Renal pelvis (tissue), 4 donors: ENCODE results near the gene PRR35. TPM values are rescaled to one million over a fixed set of nuclear protein-coding genes. Genes with fewer than 3 reads are reported as not detected.
"Not testable (repeated sequence)": the region's sequence is repeated elsewhere in the genome, so short reads cannot be mapped to it uniquely, and the experiment has no call there.

ENCODE experiments used
- DNase-seq: peaks from one replicate; pipeline ENCODE4 v3.0.0-alpha.2; 2013
- polyA plus RNA-seq, 3 donors: library from polyadenylated mRNA; unstranded; fragments of 120-200 nt; gene quantifications; one replicate each; pipeline ENCODE4 v1.2.1, GENCODE V29; 2013; ENCODE audit not compliant: insufficient read length in 3 of 3

PRR35 gene
- polyA plus RNA-seq, 3 donors = 16.0 to 17.8 (median 16.5) TPM

DNA sequence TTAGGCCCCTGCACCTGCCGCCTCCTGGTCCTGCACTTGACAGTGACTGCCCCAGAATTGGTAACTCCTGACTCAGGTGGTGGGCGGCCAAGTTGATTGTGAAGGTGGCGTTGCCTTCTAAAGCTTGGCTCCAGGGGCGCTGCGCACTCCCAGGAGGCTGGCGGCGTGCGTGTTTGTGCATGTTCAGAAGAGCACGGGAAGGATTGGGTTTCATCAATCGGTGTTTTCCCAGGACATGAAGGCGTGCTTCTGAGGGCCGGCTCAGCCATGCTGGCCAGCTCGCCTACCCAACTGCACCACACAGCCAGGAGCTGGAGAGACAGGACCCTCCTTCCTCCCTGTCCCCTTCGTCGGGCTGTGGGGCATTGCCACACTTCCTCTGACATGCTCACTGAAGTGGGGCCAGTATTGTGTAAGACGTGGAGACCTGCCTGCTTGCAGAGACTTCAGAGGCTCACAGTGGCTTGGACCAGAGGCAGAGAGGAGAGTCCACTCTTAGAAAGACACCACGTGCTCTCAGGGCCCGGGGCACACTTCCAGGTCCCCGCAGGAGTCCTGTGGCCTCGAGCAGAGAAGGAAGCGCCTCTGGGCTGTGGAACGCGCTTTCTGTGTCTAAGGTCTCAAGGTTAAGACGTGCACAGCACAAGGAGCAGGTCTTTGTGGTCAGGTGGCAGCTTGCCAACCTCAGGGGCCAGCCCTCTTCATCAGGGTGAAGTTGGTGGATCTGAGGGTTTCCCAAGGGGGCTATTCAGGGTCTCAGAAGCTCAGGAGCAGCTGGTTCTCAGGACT is 32.5 kb downstream of the PRR35 start:
- DNase-seq = peak; percentile 65

DNA sequence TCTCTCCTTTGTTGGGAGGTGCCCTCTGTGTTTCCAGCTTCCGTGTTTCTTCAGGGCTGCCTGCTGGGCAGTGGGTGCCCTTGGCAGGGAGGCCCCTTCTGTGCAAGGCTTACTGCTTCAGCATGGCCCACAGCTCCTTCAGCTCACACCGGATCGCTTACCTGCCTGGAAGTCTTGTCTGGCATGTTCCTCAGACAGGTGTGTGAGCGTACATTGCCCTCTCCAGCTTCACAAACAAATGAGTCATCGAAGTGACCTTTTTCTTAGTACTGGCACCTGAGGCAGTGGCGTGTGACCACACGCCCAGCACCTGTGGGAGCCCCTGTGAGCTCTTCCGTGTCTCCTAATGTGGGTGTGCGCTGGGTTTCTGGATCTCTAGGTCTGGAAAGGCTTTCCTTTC is 33.2 kb downstream of the PRR35 start:
- DNase-seq = no peak

- no peak for DNase-seq
These were observed 33.6 kb downstream of the PRR35 start for GRCh38 chr16:593807-594206.

DNA sequence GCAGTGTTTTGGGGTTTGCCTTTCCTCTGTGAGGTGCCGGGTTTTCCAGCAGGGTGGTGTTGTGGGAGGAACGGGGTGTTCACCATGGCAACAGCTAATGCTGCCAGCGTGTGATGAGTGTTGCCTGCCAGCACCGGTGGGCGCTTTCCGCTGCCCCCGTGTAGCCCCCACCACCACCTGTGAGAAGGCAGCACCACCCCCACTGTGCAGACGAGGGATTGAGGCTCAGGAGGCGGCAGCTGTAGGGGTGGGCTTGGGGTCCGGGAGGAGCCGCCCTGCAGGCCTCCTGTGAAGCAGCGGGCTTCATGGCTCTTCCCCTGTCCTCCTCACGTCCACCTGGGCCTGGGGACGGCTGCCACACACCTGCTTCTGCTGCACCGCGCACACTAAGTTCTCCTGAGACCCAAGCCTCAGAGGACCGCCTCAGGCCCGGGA is 34.9 kb downstream of the PRR35 start:
- no peak for DNase-seq

DNA sequence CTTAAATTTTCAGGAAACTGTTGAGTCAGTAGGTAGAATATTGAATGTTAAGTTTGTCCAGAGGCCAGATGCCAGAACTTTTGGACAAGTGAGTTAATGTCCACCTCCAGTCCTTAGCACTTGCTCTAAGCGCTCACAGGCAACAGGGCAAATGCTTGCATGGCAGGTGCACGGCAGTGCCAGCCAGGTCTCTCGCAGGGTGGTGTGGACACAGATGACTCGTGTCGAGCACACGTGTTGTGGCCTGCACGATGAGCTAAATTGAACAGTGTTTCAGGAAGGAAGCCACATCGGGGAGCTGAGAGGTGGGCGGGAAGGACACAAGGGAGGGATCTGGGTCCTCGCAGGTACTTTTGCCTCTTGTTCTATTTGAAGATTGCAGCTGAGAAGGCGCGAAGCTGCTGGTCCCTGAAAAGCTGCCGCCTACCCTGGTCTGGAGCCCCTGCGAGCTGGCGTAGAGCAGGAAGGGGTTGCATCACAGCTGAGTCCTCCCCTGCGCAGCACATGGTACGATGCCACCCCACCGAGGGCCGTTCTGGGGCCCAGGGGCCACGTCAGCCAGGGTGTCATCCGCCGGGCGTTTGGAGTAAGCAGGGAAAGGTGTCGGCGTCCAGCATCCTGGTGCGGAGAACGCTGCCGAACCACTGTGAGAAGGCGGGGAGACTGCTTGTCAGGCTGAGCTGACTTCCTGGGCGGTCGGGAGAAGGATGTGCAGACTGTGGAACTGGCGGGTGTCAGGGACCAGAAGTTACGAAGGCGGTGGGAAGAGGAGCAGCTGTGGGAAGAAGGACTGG is 35.9 kb downstream of the PRR35 start:
- no peak for DNase-seq

DNA sequence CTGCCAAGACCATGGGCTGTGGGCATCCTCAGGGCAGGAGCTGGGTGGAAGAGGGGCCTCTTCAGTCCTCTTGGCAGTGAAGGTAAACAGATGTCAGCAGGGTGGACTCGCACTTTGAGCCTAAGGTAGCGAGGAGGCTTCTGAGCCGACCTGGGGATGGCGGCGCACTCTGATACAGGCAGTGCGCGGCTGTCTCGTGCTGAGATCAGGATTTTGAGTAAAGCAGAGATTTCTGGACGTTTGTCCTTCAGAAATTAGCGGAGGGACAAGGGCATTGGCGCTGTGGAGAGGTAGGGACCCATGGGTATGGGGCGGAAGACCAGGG is 36.5 kb downstream of the PRR35 start:
- no peak for DNase-seq

GRCh38 chr16:597655-598054 is 37.5 kb downstream of the PRR35 start:
- DNase-seq = not testable (repeated sequence)

GRCh38 chr16:598823-599739 is 38.9 kb downstream of the PRR35 start:
- DNase-seq = no peak

- DNase-seq = no peak
These were observed 40.6 kb downstream of the PRR35 start for GRCh38 chr16:600781-601180.

DNA sequence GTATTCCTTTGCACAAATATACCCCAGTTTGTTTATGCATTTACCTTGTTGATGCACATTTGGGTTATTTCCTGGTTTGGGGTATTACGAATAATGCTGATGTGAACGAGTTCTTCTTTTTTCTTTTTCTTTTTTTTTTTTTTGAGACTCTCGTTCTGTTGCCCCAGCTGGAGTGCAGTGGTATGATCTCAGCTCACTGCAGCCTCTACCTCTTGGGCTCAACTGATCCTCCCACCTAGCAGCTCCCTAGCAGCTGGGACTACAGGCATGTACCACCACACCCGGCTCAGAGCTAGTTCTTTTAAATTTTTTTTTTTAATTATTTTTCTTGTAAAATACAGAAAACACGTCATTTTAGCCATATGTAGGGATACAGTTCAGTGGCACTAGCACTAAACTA is 43.7 kb downstream of the PRR35 start:
- no peak for DNase-seq

- no peak for DNase-seq
These were observed 46.6 kb downstream of the PRR35 start for GRCh38 chr16:606656-607307.

DNA sequence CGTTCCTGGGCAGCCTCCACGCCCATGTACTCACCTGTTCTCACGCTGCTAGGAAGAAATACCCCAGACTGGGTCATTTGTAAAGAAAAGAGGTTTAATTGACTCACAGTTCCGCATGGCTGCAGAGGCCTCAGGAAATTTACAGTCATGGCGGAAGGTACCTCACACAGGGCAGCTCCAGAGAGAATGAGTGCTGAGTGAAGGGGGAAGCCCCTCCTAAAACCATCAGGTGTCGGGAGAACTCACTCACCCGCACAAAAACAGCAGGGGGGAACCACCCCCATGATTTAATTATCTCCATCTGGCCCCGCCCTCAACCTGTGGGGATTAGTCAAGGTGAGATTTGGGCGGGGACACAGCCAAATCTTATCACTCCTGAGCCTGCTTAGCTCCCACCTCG is 47.8 kb downstream of the PRR35 start:
- no peak for DNase-seq

DNA sequence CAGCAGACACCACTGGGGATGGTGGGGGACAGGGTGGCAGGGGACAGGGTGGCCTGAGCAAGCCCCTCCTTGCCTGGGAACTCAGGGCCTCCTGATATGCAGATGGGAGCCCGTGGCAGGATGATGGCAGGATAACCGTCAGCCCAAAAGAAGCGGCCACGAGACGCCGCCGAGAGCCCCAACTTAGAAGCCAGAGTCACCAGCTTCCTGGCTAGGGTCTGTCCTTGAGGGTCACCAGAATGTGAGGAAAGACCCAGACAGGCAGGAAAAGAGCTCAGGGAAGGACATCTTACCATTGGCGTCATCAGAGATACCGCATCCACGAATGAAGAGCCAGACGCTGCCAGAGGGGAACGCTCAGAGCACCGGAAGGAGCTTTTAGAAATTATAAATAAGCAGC is 49.1 kb downstream of the PRR35 start:
- no peak for DNase-seq

DNA sequence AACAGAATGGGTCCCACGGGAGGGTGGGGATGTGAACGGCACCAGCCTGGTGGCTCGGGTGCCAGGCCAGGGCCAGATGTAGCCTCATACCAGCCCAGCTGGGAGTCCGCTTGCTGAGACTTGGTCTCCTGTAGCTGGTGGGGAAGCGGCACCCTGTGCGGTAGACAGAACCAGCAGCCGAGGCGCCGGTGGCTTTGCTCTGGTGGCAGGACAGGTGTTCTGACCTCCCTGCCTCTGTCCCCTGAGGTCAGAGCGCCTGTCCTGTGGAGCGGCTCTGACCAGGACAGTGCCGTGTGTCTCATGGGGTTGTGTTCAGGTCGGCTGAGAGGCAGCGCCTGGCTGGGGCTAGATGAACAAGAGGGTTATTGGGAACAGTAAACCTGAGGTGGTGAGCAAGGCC is 49.8 kb downstream of the PRR35 start:
- DNase-seq = no peak

DNA sequence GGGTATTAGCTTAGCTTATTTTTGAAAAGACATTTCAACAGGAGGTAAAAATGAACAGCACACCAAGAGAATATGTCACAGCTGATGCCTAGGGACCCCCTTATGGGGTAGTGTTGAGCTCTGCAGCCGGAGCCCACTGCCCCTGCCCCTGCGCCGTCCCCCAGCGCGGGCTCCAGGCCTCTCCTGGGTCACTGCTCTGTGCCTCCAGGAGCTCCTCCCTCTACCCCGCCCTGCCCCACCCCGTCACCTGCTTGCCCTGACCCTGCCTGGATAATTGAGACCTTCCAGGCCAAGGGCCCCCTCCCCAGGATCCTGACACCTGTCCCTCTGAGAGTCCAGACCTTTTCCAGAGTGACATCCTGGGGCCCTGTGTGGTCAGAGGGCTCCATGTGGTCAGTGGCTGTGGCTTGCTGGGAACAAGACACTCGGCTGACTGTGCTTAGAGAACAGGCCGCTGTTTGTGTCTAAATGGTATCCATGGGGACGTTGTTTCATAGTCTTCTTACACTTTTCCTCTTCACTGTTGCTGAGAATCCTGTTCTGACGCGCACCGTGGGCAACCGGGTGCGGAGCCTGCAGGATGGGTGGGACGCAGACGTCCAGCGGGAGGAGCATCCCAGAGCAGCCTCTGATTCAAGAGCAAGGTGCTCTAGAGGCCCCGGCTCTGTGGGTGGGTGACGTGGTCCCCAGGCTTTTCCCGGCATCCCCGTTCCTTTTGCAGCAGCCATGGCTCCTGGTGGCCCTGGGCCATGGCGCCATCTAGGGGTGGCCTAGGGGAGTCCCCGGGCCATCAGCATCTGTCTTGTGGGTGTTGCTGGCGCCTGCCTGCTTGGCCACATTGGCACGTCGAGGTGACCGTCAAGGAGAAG is 50.6 kb downstream of the PRR35 start:
- no peak for DNase-seq

DNA sequence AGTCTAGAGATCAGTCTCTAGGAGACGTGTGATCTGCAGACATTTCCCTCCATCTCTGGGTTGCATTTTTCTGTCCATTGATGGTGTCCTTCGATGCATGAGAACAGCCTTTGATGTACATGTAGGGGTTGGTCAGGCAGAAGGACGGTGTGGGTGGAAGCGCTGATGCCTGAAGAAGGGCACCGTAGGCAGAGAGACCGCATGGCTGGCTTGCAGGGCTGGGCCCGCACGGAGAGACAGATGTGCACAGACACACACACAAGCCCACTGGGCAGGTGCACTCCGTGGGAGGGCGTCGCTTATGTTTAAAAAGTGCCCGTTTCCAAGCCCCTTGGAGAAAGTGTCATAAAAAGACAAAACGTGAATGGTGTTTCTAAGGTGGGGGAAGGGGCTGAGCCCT is 54.9 kb downstream of the PRR35 start:
- no peak for DNase-seq
